HCT116 (cell line): Measurements from ENCODE around the gene LAMC3. TPM values are rescaled to one million over a fixed set of nuclear protein-coding genes. Genes with fewer than 3 reads are reported as not detected.

ENCODE experiments used
- ATAC-seq: fragments of 200-7000 bp; cut with Tn5 transposase; 2 replicates; pipeline ENCODE4 v1.9.1; 2020; ENCODE audit warnings: mild to moderate bottlenecking, moderate library complexity
- BruUV-seq: library from RNA; stranded (reverse); fragments of 400-500 nt; replicated peaks from 2 replicates; lab custom pipeline; 2021; lab: Mats Ljungman, UMichigan
- CTCF ChIA-PET: fragments of 300-600 bp; sonication (Branson Sonifier 250); formaldehyde crosslinking; loops from one replicate; lab custom pipeline; 2021; ENCODE audit warnings: antibody characterized with exemption; lab: Charles Lee
- POLR2A ChIA-PET: fragments of 300-600, 350-600 bp; sonication (Branson Sonifier 250); formaldehyde crosslinking; loops from one replicate; lab custom pipeline; 2021; ENCODE audit warnings: antibody characterized with exemption; lab: Charles Lee
- RAD21 ChIA-PET, 2 experiments: fragments of 300-600 bp; sonication (Branson Sonifier 250); formaldehyde crosslinking; loops; one replicate each; lab custom pipeline; 2023; ENCODE audit warnings: low total read pairs in 2 of 2; ENCODE audit not compliant: uncharacterized antibody in 2 of 2, unreplicated experiment in 2 of 2, low non-redundant PET in 1 of 2; lab: Charles Lee
- DNase-seq: peaks from one replicate; pipeline ENCODE4 v3.0.0-alpha.2; 2010; ENCODE audit warnings: low read depth, low spot score
- H2AFZ ChIP-seq: fragments of 200-600 bp; shearing (Covaris generic), sonication (generic); 2 replicates; pipeline ENCODE4 v1.6.1; 2017; ENCODE audit warnings: low read depth, mixed run types, mixed read lengths, antibody characterized with exemption, low read length; ENCODE audit not compliant: poor library complexity, severe bottlenecking
- H3K27ac ChIP-seq: 2 replicates; pipeline ENCODE4 v1.5.1; 2012; ENCODE audit warnings: low read depth, low read length
- H3K27me3 ChIP-seq: fragments of 200-600 bp; sonication (generic); 2 replicates; pipeline ENCODE4 v1.6.1; 2016; ENCODE audit warnings: mixed run types, low read length, mixed read lengths; ENCODE audit not compliant: insufficient read depth
- H3K36me3 ChIP-seq, 2 experiments: fragments of 200-500 bp in 1 of 2; fragments of 200-600 bp in 1 of 2; sonication (Bioruptor generic) in 1 of 2; sonication (generic) in 1 of 2; 2 replicates each; pipeline versions ENCODE4 v1.5.1 to v1.6.1; 2014 to 2016; ENCODE audit warnings: low read length in 2 of 2, inconsistent platforms in 1 of 2, mixed read lengths in 1 of 2, mixed run types in 1 of 2; ENCODE audit not compliant: insufficient read depth in 2 of 2, control insufficient read depth in 1 of 2
- H3K4me1 ChIP-seq, 2 experiments: fragments of 200-600 bp in 1 of 2; sonication (generic) in 1 of 2; 2 replicates each; pipeline versions ENCODE4 v1.5.1 to v1.6.1; 2012 to 2017; ENCODE audit warnings: low read length in 2 of 2, inconsistent platforms in 1 of 2, mild to moderate bottlenecking in 1 of 2, mixed read lengths in 1 of 2, mixed run types in 1 of 2, moderate library complexity in 1 of 2; ENCODE audit not compliant: insufficient read depth in 2 of 2, control insufficient read depth in 1 of 2
- H3K4me2 ChIP-seq: fragments of 200-600 bp; sonication (generic); 2 replicates; pipeline ENCODE4 v1.6.1; 2017; ENCODE audit warnings: mixed run types, low read length, mixed read lengths
- H3K4me3 ChIP-seq, 2 experiments: fragments of 200-600 bp in 1 of 2; sonication (generic) in 1 of 2; replicated peaks in 1 of 2; 2 replicates each; pipeline ENCODE4 v1.5.1; 2011 to 2016; ENCODE audit warnings: low read length in 2 of 2, control low read depth in 1 of 2, low read depth in 1 of 2, mild to moderate bottlenecking in 1 of 2, mixed read lengths in 1 of 2, mixed run types in 1 of 2
- H3K79me2 ChIP-seq: fragments of 200-600 bp; sonication (generic); 2 replicates; pipeline ENCODE4 v1.6.1; 2017; ENCODE audit warnings: mild to moderate bottlenecking, mixed run types, low read length, moderate library complexity, mixed read lengths; ENCODE audit not compliant: insufficient read depth
- H3K9ac ChIP-seq: fragments of 200-600 bp; sonication (generic); 2 replicates; pipeline ENCODE4 v1.6.1; 2016; ENCODE audit warnings: low read length, mixed read lengths
- H3K9me2 ChIP-seq: fragments of 200-600 bp; sonication (generic), shearing (Covaris generic); 2 replicates; pipeline ENCODE4 v1.6.1; 2017; ENCODE audit warnings: mixed run types, mild to moderate bottlenecking, moderate library complexity; ENCODE audit not compliant: insufficient read depth
- H3K9me3 ChIP-seq, 2 experiments: fragments of 200-500 bp in 1 of 2; fragments of 200-600 bp in 1 of 2; sonication (Bioruptor generic) in 1 of 2; sonication (generic) in 1 of 2; 2 replicates each; pipeline ENCODE4 v1.6.1; 2014 to 2017; ENCODE audit warnings: low read length in 2 of 2, mixed read lengths in 2 of 2, inconsistent platforms in 1 of 2, low read depth in 1 of 2, mild to moderate bottlenecking in 1 of 2, mixed run types in 1 of 2, moderate library complexity in 1 of 2; ENCODE audit not compliant: control insufficient read depth in 1 of 2, insufficient read depth in 1 of 2
- H4K20me1 ChIP-seq: fragments of 200-600 bp; sonication (generic), shearing (Covaris generic); 2 replicates; pipeline ENCODE4 v1.6.1; 2017; ENCODE audit warnings: mixed run types, mild to moderate bottlenecking, moderate library complexity; ENCODE audit not compliant: insufficient read depth
- CBX3 ChIP-seq: IDR thresholded peaks from 2 replicates; pipeline ENCODE4 v1.6.1; 2012; ENCODE audit warnings: low read depth
- CEBPB ChIP-seq: IDR thresholded peaks from 2 replicates; pipeline ENCODE4 v1.6.1; 2012; ENCODE audit warnings: low read depth
- ELF1 ChIP-seq: IDR thresholded peaks from 2 replicates; pipeline ENCODE4 v1.6.1; 2012; ENCODE audit warnings: low read depth, borderline replicate concordance
- EZH2 ChIP-seq: fragments of 200-600 bp; sonication (generic); IDR thresholded peaks from 2 replicates; pipeline ENCODE4 v1.6.1; 2017; ENCODE audit warnings: antibody characterized with exemption, mixed run types
- EZH2phosphoT487 ChIP-seq: fragments of 200-600 bp; IDR thresholded peaks from 2 replicates; pipeline ENCODE4 v1.6.1; 2018; ENCODE audit warnings: antibody characterized with exemption, borderline replicate concordance
- FOSL1 ChIP-seq: IDR thresholded peaks from 2 replicates; pipeline ENCODE4 v1.6.1; 2012; ENCODE audit warnings: low read depth
- JUND ChIP-seq: IDR thresholded peaks from 2 replicates; pipeline ENCODE4 v1.6.1; 2012
- RAD21 ChIP-seq: IDR thresholded peaks from 2 replicates; pipeline ENCODE4 v1.6.1; 2012; ENCODE audit warnings: low read depth, mild to moderate bottlenecking
- REST ChIP-seq: IDR thresholded peaks from 2 replicates; pipeline ENCODE4 v1.6.1; 2012; ENCODE audit warnings: low read depth
- SIN3A ChIP-seq: IDR thresholded peaks from 2 replicates; pipeline ENCODE4 v1.6.1; 2012; ENCODE audit warnings: low read depth
- SP1 ChIP-seq: IDR thresholded peaks from 2 replicates; pipeline ENCODE4 v1.6.1; 2012; ENCODE audit warnings: low read depth
- SRF ChIP-seq: IDR thresholded peaks from 2 replicates; pipeline ENCODE4 v1.6.1; 2012; ENCODE audit warnings: low read depth
- YY1 ChIP-seq: IDR thresholded peaks from 2 replicates; pipeline ENCODE4 v1.6.1; 2011; ENCODE audit warnings: low read length, low read depth, moderate library complexity, mild to moderate bottlenecking; ENCODE audit not compliant: insufficient replicate concordance; ENCODE audit errors: extremely low read depth
- ZBTB33 ChIP-seq: IDR thresholded peaks from 2 replicates; pipeline ENCODE4 v1.6.1; 2011; ENCODE audit warnings: mild to moderate bottlenecking, low read length, moderate library complexity; ENCODE audit not compliant: insufficient replicate concordance; ENCODE audit errors: extremely low read depth
- ZNF274 ChIP-seq: fragments of 200-500 bp; sonication (Bioruptor generic); IDR thresholded peaks from 2 replicates; pipeline ENCODE4 v1.6.1; 2014; ENCODE audit warnings: mild to moderate bottlenecking, low read depth, low read length, inconsistent platforms
- intact Hi-C: fragments of 100-400 bp; cut with micrococcal nuclease; formaldehyde crosslinking; loops from 2 replicates; pipeline ENCODE4 v1.10.0; 2022
- total RNA-seq: library from RNA; stranded (reverse); gene quantifications from one replicate; pipeline ENCODE4 v1.2.1, GENCODE V29; 2021; ENCODE audit not compliant: unreplicated experiment
- TF ChIP-seq, protein P1 (sequence below): IDR thresholded peaks from 2 replicates; pipeline ENCODE4 v1.6.1; 2012
- TF ChIP-seq, protein P2 (sequence below), 3 experiments: fragments of 200-600 bp in 1 of 3; sonication (generic) in 1 of 3; IDR thresholded peaks in 2 of 3; conservative IDR thresholded peaks in 1 of 3; 2 replicates each; pipeline ENCODE4 v1.5.1; 2012 to 2017; ENCODE audit warnings: low read depth in 2 of 3, low read length in 2 of 3, antibody characterized with exemption in 1 of 3, borderline replicate concordance in 1 of 3, control low read depth in 1 of 3, mild to moderate bottlenecking in 1 of 3, mixed read lengths in 1 of 3, mixed run types in 1 of 3, moderate library complexity in 1 of 3; ENCODE audit not compliant: insufficient read depth in 1 of 3

LAMC3 gene
- total RNA-seq, 1 experiment from 2014 or later: 7.7 TPM

GRCh38 chr9:130991778-130992681 lies 16.9 kb upstream of the LAMC3 start:
- intact Hi-C loops: no loop called here
- RAD21 ChIA-PET: no interaction called here
- H3K4me2 ChIP-seq: no peak overlapping the region
- H3K36me3 ChIP-seq: no peaks in the 10 kb centered on the region
- TF ChIP-seq EZH2phosphoT487 (no peak), SIN3A (no peak), FOSL1 (no peak), ELF1 (no peak), ZNF274 (no peak), CBX3 (no peak), YY1 (no peak), ZBTB33 (no peak), CEBPB (no peak), REST (no peak), EZH2 (no peak), SP1 (no peak), JUND (no peak), SRF (no peak), RAD21 (no peak)
- TF ChIP-seq, protein P1, sequence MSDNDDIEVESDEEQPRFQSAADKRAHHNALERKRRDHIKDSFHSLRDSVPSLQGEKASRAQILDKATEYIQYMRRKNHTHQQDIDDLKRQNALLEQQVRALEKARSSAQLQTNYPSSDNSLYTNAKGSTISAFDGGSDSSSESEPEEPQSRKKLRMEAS: no peak
- TF ChIP-seq, protein P2, sequence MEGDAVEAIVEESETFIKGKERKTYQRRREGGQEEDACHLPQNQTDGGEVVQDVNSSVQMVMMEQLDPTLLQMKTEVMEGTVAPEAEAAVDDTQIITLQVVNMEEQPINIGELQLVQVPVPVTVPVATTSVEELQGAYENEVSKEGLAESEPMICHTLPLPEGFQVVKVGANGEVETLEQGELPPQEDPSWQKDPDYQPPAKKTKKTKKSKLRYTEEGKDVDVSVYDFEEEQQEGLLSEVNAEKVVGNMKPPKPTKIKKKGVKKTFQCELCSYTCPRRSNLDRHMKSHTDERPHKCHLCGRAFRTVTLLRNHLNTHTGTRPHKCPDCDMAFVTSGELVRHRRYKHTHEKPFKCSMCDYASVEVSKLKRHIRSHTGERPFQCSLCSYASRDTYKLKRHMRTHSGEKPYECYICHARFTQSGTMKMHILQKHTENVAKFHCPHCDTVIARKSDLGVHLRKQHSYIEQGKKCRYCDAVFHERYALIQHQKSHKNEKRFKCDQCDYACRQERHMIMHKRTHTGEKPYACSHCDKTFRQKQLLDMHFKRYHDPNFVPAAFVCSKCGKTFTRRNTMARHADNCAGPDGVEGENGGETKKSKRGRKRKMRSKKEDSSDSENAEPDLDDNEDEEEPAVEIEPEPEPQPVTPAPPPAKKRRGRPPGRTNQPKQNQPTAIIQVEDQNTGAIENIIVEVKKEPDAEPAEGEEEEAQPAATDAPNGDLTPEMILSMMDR (IDR thresholded peaks at IDR 0.05 in 2 of 3, conservative IDR thresholded peaks at IDR 0.05 in 1 of 3; ENCODE audit: borderline replicate concordance in 1 of 3, insufficient read depth in 1 of 3, low read depth in 2 of 3, low read length in 2 of 3): no peak
- TF ChIP-seq, all 23 proteins: peak for 0
- H3K9me2 ChIP-seq: no peaks in the 10 kb centered on the region
- H3K27me3 ChIP-seq: no peaks in the 10 kb centered on the region
- ATAC-seq (no peak), DNase-seq (no peak)
- H3K4me1 ChIP-seq: peaks cover 5 to 17% of the 10 kb centered on the region in 2 experiments; a peak in 3 of 4 replicates
- H3K27ac ChIP-seq: no peak overlapping the region; the same call in 1 of the 2 replicates
- H4K20me1 ChIP-seq: no peaks in the 10 kb centered on the region
- H3K79me2 ChIP-seq: no peaks in the 10 kb centered on the region
- H3K9me3 ChIP-seq: no peaks in the 10 kb centered on the region
- H2AFZ ChIP-seq: no peak overlapping the region
- no peak overlapping the region for H3K9ac ChIP-seq
- ChIA-PET CTCF (interaction anchor here (0.9 to 4.2 kb wide), 2 partner anchors 11 to 125 kb away, joined by 4 to 9 read pairs; no protein-coding TSS in a partner anchor), POLR2A (no interaction called here)
- BruUV-seq: no TSS peak
- no peak overlapping the region for H3K4me3 ChIP-seq
